ENCODE data around the gene PARVA. TPM values are rescaled to one million over a fixed set of nuclear protein-coding genes. Genes with fewer than 3 reads are reported as not detected.

PARVA gene
- total RNA-seq, 2 experiments from 2014 or later, result not detected

DNA sequence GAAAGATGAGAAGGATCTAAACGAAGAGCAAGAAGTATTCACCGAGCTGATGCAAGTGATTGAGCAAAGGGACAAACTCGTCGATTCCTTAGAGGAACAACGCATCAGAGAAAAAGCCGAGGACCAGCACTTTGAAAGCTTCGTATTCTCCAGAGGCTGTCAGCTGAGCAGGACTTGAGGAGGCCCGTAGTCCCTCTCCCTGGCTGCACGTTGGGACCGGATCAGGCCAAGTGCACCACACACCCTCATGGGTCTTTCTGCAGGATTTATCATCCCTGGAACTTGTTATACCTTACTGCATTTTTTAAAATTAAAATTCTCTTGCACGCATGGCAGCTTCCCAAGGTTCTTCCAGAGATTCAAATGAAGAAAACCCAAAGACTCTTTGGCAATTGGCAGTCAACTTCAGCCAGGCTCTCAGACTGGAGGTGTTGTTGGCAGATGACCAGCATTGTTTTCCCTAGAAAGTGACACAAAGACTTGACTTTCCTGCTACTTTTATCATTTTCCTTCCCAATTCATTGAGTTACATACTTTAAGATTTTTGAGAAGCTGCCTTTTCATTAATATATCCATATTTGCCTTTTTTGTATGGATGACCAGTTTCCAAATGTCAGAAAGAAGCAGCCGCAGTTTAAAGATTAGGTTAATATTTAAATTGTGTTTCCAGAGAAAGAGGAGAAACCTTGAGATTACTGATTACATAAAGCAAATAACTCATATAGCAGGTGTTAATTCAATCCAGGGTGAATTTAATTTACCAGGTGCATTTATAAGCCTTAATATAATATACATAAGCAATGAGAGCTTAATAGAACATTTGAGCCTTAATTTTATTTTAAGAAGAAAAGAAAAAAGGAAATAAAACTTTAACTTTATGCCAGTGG is 18.8 kb upstream of the PARVA start:
- ChIA-PET CTCF (ENCODE audit: unreplicated experiment) (no interaction called here), POLR2A (interaction anchor here (0.7 to 1.7 kb wide), 2 partner anchors 10 to 284 kb away, joined by 4 read pairs; no protein-coding TSS in a partner anchor)
- Histone ChIP-seq H3K4me3 (ENCODE audit: low read depth, low read length, poor library complexity, severe bottlenecking) (no peak overlapping the region), H3K27ac (ENCODE audit: low read depth, low read length, poor library complexity, severe bottlenecking) (no peak overlapping the region), H3K9me2 (ENCODE audit: insufficient read depth, low read length) (no peaks in the 10 kb centered on the region), H3K79me2 (ENCODE audit: insufficient read depth, low read depth, low read length) (no peaks in the 10 kb centered on the region), H3K4me2 (ENCODE audit: low read length) (no peak overlapping the region), H2AFZ (ENCODE audit: low read length) (no peak overlapping the region), H3K9me3 (ENCODE audit: low read length) (no peaks in the 10 kb centered on the region), H3K36me3 (ENCODE audit: insufficient read depth, low read length) (no peaks in the 10 kb centered on the region), H3K4me1 (ENCODE audit: insufficient read depth, low read length, poor library complexity, severe bottlenecking) (no peaks in the 10 kb centered on the region), H4K20me1 (ENCODE audit: insufficient read depth, low read length) (no peaks in the 10 kb centered on the region)
- no TSS peak for BruUV-seq (replicated peaks)
- no peak for DNase-seq (ENCODE audit: low spot score)
- intact Hi-C loops (cut with micrococcal nuclease; ENCODE audit: unreplicated experiment), result no loop called here
- TF ChIP-seq, protein P1, sequence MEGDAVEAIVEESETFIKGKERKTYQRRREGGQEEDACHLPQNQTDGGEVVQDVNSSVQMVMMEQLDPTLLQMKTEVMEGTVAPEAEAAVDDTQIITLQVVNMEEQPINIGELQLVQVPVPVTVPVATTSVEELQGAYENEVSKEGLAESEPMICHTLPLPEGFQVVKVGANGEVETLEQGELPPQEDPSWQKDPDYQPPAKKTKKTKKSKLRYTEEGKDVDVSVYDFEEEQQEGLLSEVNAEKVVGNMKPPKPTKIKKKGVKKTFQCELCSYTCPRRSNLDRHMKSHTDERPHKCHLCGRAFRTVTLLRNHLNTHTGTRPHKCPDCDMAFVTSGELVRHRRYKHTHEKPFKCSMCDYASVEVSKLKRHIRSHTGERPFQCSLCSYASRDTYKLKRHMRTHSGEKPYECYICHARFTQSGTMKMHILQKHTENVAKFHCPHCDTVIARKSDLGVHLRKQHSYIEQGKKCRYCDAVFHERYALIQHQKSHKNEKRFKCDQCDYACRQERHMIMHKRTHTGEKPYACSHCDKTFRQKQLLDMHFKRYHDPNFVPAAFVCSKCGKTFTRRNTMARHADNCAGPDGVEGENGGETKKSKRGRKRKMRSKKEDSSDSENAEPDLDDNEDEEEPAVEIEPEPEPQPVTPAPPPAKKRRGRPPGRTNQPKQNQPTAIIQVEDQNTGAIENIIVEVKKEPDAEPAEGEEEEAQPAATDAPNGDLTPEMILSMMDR (conservative IDR thresholded peaks at IDR 0.05; ENCODE audit: low read length), result no peak
- no peak for TF ChIP-seq EZH2phosphoT487 (IDR thresholded peaks at IDR 0.05; ENCODE audit: borderline replicate concordance, low read depth, low read length)

DNA sequence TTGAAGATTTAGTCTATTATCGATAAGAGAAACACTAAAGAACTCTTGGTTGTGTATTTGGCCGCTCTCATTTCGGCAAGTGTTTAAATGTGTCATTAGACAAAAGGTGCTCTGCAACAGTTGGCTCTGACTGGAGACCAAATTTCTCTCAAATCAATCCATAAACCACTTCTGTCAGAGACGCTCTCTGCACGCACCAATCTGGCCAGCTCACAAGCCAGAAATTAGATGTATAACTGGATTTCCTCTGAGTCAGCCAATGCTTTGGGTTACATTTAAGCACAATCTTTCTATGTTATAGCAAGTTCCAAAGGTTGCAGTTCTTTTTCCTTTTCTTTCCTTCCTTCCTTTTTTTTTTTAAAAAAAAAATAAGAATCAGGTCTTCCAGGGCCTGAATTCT is 17.6 kb upstream of the PARVA start:
- Histone ChIP-seq H3K4me2 (ENCODE audit: low read length) (no peak overlapping the region), H3K9me3 (ENCODE audit: low read length) (no peaks in the 10 kb centered on the region), H3K4me3 (ENCODE audit: low read depth, low read length, poor library complexity, severe bottlenecking) (no peak overlapping the region), H3K9me2 (ENCODE audit: insufficient read depth, low read length) (no peaks in the 10 kb centered on the region), H4K20me1 (ENCODE audit: insufficient read depth, low read length) (no peaks in the 10 kb centered on the region), H3K36me3 (ENCODE audit: insufficient read depth, low read length) (no peaks in the 10 kb centered on the region), H3K79me2 (ENCODE audit: insufficient read depth, low read depth, low read length) (no peaks in the 10 kb centered on the region), H3K27ac (ENCODE audit: low read depth, low read length, poor library complexity, severe bottlenecking) (no peak overlapping the region), H3K4me1 (ENCODE audit: insufficient read depth, low read length, poor library complexity, severe bottlenecking) (no peaks in the 10 kb centered on the region), H2AFZ (ENCODE audit: low read length) (no peak overlapping the region)
- no TSS peak for BruUV-seq (replicated peaks)
- ChIA-PET CTCF (ENCODE audit: unreplicated experiment) (no interaction called here), POLR2A (no interaction called here)
- DNase-seq (ENCODE audit: low spot score), result no peak
- intact Hi-C loops (cut with micrococcal nuclease; ENCODE audit: unreplicated experiment), result no loop called here
- TF ChIP-seq EZH2phosphoT487 (IDR thresholded peaks at IDR 0.05; ENCODE audit: borderline replicate concordance, low read depth, low read length), result no peak
- TF ChIP-seq, protein P1 (conservative IDR thresholded peaks at IDR 0.05; ENCODE audit: low read length), result no peak

DNA sequence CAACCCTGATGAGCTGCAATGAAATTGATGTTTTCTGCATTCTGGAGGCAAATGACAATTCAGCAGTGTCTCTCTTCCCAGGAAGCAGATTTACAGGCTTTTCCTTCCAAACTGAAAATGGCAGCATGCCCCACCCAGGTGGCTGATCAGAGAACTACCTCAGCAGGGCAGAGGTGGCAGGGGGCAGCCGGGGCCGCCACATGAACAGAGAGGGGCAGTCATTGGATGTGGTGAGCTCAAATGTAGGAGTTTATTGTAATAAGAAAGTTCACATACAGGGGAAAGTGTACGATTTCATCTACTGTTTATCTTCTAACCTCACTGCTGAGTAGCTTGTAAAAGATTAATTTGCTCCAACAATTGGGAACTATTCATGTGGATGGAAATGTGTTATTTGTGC is 15.7 kb upstream of the PARVA start:
- Histone ChIP-seq H3K9me3 (ENCODE audit: low read length) (no peaks in the 10 kb centered on the region), H3K4me3 (ENCODE audit: low read depth, low read length, poor library complexity, severe bottlenecking) (no peak overlapping the region), H2AFZ (ENCODE audit: low read length) (no peak overlapping the region), H4K20me1 (ENCODE audit: insufficient read depth, low read length) (no peaks in the 10 kb centered on the region), H3K36me3 (ENCODE audit: insufficient read depth, low read length) (no peaks in the 10 kb centered on the region), H3K27ac (ENCODE audit: low read depth, low read length, poor library complexity, severe bottlenecking) (no peak overlapping the region), H3K9me2 (ENCODE audit: insufficient read depth, low read length) (no peaks in the 10 kb centered on the region), H3K79me2 (ENCODE audit: insufficient read depth, low read depth, low read length) (no peaks in the 10 kb centered on the region), H3K4me2 (ENCODE audit: low read length) (no peak overlapping the region), H3K4me1 (ENCODE audit: insufficient read depth, low read length, poor library complexity, severe bottlenecking) (no peaks in the 10 kb centered on the region)
- POLR2A ChIA-PET, result interaction anchor here (0.6 kb wide), 1 partner anchor 765 kb away, joined by 3 read pairs; no protein-coding TSS in a partner anchor
- BruUV-seq (replicated peaks), result no TSS peak
- intact Hi-C loops (cut with micrococcal nuclease; ENCODE audit: unreplicated experiment), result no loop called here
- TF ChIP-seq EZH2phosphoT487 (IDR thresholded peaks at IDR 0.05; ENCODE audit: borderline replicate concordance, low read depth, low read length), result no peak
- TF ChIP-seq, protein P1 (conservative IDR thresholded peaks at IDR 0.05; ENCODE audit: low read length), result no peak
- CTCF ChIA-PET (ENCODE audit: unreplicated experiment), result no interaction called here
- no peak for DNase-seq (ENCODE audit: low spot score)
